Lower leg skin (tissue), 4 donors: ENCODE results near the gene ADISSP. TPM values are rescaled to one million over a fixed set of nuclear protein-coding genes. Genes with fewer than 3 reads are reported as not detected.
"Not testable (repeated sequence)": the region's sequence is repeated elsewhere in the genome, so short reads cannot be mapped to it uniquely, and the experiment has no call there.

Source experiments
- DNase-seq, 2 donors: peaks; one replicate each; pipeline ENCODE4 v3.0.0-alpha.2; 2019; ENCODE audit warnings: low spot score in 2 of 2
- H3K4me3 ChIP-seq: fragments of 200-600 bp; sonication (generic); 2 replicates; pipeline ENCODE4 v1.5.1; 2017; ENCODE audit warnings: mild to moderate bottlenecking, low read depth; ENCODE audit not compliant: poor library complexity, severe bottlenecking
- POLR2A ChIP-seq, 2 donors: fragments of 450-650 bp; IDR thresholded peaks; one replicate each; pipeline ENCODE4 v1.6.1; 2016 to 2017; ENCODE audit warnings: antibody characterized with exemption in 2 of 2, mild to moderate bottlenecking in 1 of 2, moderate library complexity in 1 of 2
- WGBS, 2 donors: methylation state at CpG; one replicate each; pipeline ENCODE4 v1.1.5; 2018; 5-methylcytosine and 5-hydroxymethylcytosine counted together
- intact Hi-C: fragments of 100-400 bp; cut with DNase I; formaldehyde crosslinking; loops from one replicate; pipeline ENCODE4 v1.15.0; 2023; ENCODE audit warnings: low total_unique reads
- total RNA-seq, 4 donors: library from RNA; depleted of rRNA; stranded (reverse); fragments of >200 nt; gene quantifications; one replicate each; pipeline ENCODE4 v1.1.0, GENCODE V29; 2016
- TF ChIP-seq, protein P1 (sequence below), 3 donors: fragments of 450-650 bp; IDR thresholded peaks; one replicate each; pipeline ENCODE4 v1.5.1; 2016; ENCODE audit warnings: antibody characterized with exemption in 3 of 3, mild to moderate bottlenecking in 3 of 3, moderate library complexity in 2 of 3

Gene ADISSP
- total RNA-seq, 4 donors from 2014 or later: 9.7 to 21.8 (median 15.5) TPM

DNA sequence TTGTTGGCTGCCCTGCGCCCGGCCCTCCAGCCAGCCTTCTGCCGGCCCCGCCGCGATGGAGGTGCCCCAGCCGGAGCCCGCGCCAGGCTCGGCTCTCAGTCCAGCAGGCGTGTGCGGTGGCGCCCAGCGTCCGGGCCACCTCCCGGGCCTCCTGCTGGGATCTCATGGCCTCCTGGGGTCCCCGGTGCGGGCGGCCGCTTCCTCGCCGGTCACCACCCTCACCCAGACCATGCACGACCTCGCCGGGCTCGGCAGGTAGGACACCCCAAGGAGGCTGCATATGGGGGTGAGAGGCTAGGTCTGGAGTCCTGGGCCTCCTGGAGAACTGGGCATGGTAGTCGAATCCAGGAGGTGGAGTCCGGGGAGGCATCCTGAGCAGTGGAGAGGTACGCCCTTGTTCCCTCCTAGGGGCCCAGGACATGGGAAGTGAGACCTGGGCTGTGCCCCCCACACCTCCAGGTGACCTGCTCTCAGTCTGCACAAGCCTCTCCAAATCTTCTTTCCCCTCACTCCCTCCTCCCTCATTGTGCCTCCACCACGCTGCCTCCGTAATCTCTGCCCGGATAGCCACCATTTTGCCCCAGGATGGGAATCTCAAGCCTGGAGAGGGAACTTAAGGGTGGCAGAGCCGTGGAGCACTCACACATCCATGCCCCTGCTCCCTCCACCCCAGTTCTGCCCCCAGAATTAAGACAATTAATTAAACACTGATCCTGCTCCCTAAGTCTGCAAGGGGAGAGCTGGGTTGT lies 29.1 kb upstream of the ADISSP start:
- DNase-seq: no peak
- intact Hi-C loops: no loop called here

DNA sequence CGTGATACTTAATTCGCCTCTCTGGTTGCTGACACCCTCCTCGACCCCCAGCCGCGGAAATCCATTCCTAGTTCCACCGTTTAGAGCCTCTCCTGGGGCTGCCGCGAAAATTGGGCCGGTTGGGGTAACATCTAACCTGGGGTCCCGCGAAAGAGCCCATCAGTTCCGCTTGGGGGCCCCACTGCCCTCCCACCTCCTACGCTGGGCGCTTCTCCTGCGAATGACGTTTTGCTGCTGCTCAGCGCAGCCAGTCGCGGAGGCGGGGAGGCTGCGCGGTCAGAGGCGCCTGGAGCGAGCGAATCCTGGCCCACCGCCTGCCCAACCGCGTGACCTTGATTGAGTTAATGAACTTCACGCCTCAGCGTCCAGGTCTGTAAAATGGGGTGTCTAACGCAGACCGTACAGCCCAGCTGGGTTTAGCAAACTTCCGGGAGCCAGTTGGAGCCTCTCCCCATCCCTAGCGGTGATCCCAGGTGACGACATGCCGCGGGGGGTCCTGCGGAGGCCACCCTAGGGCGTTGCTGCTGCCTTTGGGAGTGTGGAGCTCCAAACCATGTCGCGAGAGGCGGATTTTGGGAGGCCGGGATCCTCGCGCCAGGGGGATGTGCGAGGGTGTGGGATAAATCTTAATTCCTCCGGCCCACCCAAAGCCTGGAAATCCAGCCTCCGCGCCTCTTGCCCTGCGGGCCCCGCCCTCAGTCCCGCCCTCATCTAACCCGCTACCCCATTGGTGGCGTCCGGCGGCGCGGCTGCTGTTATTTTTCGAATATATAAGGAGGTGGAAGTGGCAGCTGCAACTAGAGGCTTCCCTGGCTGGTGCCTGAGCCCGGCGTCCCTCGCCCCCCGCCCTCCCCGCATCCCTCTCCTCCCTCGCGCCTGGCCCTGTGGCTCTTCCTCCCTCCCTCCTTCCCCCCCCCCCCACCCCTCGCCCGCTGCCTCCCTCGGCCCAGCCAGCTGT lies 28.2 kb upstream of the ADISSP start, which contains the start of gene CDC25B:
CDC25B (plus strand) TSS at position 800 of the 958 bp plus-strand sequence. CDS start 222 bp downstream, outside the sequence.
- WGBS, 2 donors: 1% methylated on average over 40 to 55 of the region's 69 CpGs
- H3K4me3 ChIP-seq: peak within 1 kb of the TSS; percentile 61
- intact Hi-C loops: no loop called here
- DNase-seq: peak; percentile 94 to 99
- no peak for TF ChIP-seq POLR2A (IDR thresholded peaks at IDR 0.05)
- TF ChIP-seq, protein P1, sequence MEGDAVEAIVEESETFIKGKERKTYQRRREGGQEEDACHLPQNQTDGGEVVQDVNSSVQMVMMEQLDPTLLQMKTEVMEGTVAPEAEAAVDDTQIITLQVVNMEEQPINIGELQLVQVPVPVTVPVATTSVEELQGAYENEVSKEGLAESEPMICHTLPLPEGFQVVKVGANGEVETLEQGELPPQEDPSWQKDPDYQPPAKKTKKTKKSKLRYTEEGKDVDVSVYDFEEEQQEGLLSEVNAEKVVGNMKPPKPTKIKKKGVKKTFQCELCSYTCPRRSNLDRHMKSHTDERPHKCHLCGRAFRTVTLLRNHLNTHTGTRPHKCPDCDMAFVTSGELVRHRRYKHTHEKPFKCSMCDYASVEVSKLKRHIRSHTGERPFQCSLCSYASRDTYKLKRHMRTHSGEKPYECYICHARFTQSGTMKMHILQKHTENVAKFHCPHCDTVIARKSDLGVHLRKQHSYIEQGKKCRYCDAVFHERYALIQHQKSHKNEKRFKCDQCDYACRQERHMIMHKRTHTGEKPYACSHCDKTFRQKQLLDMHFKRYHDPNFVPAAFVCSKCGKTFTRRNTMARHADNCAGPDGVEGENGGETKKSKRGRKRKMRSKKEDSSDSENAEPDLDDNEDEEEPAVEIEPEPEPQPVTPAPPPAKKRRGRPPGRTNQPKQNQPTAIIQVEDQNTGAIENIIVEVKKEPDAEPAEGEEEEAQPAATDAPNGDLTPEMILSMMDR (IDR thresholded peaks at IDR 0.05): peak in 1 of 3 donors; percentile 62

More for the DNA sequence above, 29.1 kb upstream of the ADISSP start:
- peak overlapping the region; percentile 8 for H3K4me3 ChIP-seq
- WGBS, 2 donors: 39 to 45% methylated on average over 6 to 7 of the region's 33 CpGs
- no peak for TF ChIP-seq POLR2A (IDR thresholded peaks at IDR 0.05)
- TF ChIP-seq, protein P1 (IDR thresholded peaks at IDR 0.05): no peak

DNA sequence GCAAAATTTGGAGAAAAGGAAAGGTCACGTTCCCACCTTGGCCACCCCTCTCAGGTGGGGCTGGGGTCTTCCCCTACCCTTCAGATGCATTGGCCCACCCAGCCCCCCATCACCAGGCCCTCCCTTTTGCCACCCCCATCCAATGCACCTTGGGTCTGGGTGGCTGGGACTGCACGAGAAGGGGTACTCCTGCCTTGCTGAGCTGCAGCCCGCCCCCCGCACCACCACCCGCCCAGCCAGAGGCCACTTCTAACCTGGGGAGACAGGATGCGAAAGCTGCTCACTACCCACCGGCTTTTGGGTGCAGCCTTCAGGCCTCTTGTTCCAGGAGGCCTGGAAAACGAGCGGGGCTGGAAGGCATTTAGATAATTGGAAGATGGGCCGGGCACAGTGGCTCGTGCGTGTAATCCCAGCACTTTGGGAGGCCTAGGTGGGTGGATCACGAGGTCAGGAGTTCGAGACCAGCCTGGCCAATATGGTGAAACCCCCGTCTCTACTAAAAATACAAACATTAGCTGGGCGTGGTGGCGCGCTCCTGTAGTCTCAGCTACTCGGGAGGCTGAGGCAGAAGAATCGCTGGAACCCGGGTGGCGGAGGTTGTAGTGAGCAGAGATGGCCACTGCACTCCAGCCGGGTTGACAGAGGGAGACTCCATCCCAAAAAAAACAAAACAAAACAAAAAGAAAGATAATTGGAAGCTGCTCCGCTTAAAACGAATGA lies 27.3 kb upstream of the ADISSP start:
- no peak overlapping the region for H3K4me3 ChIP-seq
- intact Hi-C loops: no loop called here
- no peak for TF ChIP-seq POLR2A (IDR thresholded peaks at IDR 0.05)
- TF ChIP-seq, protein P1 (IDR thresholded peaks at IDR 0.05): no peak
- WGBS, 2 donors: 82 to 84% methylated on average over 25 of the region's 25 CpGs
- no peak for DNase-seq

DNA sequence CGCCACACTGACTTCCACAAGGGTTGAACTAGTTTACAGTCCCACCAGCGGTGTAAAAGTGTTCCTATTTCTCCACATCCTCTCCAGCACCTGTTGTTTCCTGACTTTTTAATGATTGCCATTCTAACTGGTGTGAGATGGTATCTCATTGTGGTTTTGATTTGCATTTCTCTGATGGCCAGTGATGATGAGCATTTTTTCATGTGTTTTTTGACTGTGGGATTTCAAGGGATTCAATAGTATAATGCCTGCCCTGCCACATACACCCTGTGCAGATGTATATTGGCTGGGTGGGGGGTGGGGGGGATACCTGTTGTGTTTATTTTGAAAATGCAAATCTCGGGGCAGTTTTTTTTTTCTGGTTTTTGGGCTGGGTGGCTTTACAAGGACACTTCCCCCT lies 26.6 kb upstream of the ADISSP start:
- H3K4me3 ChIP-seq, DNase-seq, intact Hi-C loops: not testable (repeated sequence)
- WGBS, 2 donors: 82 to 93% methylated on average over 1 of the region's 3 CpGs

DNA sequence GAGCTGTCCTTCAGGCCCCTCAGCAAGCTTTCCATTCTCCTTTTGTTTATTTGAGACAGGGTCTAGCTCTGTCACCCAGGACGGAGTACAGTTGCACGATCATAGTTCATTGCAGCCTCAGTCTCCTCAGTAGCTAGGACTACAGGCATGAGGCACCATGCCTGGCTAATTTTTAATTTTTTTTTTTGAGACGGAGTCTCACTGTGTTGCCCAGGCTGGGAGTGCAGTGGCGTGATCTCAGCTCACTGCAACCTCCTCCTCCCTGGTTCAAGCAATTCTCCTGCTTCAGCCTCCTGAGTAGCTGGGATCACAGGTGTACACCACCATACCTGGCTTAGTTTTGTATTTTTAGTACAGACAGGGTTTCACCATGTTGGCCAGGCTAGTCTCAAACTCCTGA lies 21.6 kb upstream of the ADISSP start:
- 93 to 95% methylated on average over 4 of the region's 4 CpGs for WGBS, 2 donors
- intact Hi-C loops: not testable (repeated sequence)

DNA sequence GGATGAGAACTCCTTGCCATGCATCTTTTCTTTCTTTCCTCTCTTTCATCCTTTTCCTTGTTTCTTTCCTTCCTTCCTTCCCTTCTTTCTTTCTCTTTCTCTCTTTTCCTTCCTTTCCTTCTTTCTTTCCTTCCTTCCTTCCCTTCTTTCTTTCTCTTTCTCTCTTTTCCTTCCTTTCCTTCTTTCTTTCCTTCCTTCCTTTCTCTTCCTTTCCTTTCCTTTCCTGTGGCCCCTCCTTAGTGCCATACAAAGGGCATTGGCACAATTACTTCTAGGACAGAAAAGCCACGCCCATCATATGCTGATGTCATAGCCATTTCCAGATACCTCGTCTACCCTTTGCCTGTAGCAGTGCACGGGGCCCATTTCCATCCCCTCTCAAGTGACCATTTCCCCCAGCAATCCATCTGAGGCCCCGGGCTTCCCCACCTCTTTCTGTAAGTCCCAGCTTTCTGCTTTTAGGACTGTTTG lies 21.2 kb upstream of the ADISSP start:
- DNase-seq: no peak
- intact Hi-C loops: no loop called here
- WGBS, 2 donors: 45 to 51% methylated on average over 4 of the region's 4 CpGs
- no peak overlapping the region for H3K4me3 ChIP-seq
- TF ChIP-seq, protein P1 (IDR thresholded peaks at IDR 0.05): no peak
- TF ChIP-seq POLR2A (IDR thresholded peaks at IDR 0.05): no peak

More for the DNA sequence above, 21.6 kb upstream of the ADISSP start:
- not testable (repeated sequence) for DNase-seq, H3K4me3 ChIP-seq
